HG02981 (cell line): ENCODE measurements around the gene HNRNPL.
A peak's percentile ranks its signal among the peaks of the same experiment; 100 is the strongest.

Experiments used
- ATAC-seq: cut with Tn5 transposase; IDR thresholded peaks from one replicate; pipeline ENCODE4 v1.9.1; 2021; ENCODE audit warnings: mild to moderate bottlenecking, moderate library complexity; ENCODE audit not compliant: unreplicated experiment

Gene HNRNPL

GRCh38 chr19:38845374-38846024 lies 4.3 kb downstream of the HNRNPL start:
- ATAC-seq = no peak

DNA sequence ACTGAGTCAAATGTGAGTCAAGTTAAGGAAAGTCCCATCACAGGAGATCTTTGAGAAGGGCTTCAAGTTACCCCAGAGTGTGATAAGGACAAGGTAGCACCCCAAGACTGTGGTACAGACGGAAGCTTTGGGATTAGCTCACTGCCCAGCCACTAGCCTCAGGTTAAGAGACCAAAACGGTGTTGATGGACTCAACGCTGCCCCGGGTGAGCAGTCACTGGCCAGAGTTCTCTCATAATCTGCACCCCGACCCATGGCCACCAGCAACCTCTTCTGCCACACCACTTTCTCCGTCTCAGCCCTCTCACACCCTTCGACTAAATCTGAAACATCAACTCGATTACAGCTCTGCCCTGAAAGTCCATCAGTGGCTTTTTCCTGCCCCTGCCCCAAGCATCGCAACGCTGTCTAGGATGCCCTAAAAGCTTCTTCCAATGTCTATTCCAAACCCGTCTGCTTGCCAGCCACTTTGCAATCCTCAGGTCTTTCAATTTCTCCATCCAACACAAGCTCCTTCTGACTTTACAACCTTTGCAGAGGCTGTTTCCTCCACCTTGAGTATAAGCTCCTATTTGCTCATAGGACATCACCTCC lies 5.6 kb downstream of the HNRNPL start:
- ATAC-seq = no peak

- no peak for ATAC-seq
These were observed 6.5 kb downstream of the HNRNPL start for GRCh38 chr19:38843175-38843758.

DNA sequence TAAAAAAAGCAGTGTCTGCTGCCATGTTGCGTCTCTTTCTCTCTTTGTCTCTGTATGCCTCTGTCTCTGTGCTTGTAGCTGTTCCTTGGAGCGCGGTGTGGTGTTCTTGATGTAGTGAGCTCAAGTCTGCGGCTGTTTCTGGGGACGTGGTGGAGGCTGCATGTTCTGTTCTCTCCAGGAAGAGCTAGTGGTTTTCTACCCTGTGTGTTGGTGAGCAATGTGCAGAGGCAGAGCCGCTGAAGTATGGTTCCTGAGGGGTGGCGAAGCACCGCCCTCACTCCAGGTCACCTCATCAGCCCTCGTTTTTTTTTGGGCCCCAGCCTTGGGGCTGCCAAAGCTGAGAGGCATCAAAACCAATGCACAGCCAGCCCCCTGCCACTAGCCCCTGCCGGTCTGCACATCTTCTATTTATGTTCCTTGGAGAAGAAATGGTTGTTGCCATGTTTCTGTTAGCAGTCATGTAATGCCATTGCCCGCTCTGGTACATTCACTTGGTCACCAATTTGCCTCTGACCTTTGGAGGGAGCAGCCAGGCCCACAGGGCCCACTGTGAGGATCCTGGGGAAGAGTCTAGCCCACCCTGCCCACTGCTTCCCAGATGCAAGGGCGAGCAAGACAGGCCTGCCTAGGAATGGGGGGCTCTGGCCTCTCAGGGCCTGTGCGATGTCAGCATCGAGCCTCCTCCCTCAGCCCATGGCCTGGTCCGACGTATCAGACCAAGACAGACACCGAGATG lies 7.2 kb downstream of the HNRNPL start:
- no peak for ATAC-seq

DNA sequence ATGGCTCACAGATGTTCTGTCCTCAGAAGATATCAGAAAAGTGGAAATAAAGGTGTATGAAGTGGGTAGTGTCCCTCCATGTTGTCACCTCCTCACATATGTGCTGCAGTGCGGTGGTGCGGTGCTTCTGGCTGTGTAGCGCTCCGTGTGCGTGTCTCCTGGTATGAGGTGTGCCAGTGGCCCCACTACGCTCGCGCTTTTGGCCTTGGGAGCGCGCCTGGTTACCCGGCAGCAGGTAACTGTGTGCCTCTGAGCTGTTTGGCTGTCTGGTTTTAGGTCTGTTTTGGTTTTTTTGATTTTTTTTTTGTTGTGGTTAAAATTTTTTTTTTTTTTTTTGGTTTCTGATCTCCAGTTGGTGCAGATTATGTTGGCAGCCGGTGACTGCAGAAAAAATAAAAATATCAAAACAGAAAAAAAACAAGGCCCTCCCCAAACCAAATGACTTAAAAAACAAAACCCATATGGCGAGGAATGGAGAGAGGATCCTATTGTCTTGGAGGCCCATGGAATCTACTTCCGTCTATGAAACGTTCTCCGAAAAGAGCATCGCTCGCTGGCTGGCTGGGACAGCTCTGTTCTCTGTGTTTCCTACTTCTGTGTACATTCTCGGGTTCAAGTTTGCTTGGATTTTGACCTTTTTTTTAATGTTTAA lies 7.9 kb downstream of the HNRNPL start:
- no peak for ATAC-seq

DNA sequence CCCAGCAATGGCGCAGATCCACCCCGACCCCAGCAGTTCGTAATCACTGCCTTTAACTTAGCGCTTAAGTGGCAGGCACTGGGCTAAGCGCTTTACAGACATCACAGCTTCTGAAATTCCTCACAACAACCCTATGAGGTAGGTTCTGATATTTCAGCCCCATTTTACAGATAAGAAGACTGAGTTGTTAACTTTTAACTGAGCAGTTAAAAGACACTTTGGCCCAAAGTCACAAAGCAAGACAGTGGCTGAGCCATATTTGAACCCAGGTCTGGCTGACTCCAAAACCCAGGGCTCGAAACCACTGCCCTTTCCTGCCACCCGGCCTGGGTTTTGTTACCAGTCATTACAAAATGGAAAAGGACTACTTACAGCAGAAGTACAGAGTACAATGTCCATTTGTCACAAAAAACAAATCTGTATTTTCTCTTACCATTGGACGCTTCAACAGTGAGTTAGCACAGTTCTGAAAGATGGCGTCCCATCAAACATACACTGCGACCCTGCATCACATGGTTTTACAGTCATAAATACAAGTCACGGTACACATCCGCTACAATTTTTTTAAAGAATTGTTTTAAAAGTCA lies 8.5 kb downstream of the HNRNPL start:
- no peak for ATAC-seq

DNA sequence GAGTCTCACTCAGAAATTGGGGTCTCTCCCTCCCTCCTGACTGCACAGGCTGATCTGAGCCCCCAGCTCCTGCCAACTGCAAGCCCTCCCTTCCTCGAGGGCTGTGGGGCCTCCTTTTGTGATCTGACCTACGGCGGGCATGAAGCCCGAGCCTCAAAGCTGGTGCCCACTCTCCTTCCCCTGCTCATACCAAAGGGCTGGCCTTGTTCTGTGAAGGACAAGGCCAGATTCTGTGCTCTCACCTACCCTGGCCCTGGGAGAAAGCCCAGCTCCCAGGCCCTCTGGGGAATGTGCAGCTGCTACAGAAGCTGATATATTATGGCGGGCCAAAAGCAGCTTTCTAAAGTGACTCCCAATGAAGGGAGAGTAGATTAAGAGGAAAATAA lies 9.2 kb downstream of the HNRNPL start:
- ATAC-seq = no peak

DNA sequence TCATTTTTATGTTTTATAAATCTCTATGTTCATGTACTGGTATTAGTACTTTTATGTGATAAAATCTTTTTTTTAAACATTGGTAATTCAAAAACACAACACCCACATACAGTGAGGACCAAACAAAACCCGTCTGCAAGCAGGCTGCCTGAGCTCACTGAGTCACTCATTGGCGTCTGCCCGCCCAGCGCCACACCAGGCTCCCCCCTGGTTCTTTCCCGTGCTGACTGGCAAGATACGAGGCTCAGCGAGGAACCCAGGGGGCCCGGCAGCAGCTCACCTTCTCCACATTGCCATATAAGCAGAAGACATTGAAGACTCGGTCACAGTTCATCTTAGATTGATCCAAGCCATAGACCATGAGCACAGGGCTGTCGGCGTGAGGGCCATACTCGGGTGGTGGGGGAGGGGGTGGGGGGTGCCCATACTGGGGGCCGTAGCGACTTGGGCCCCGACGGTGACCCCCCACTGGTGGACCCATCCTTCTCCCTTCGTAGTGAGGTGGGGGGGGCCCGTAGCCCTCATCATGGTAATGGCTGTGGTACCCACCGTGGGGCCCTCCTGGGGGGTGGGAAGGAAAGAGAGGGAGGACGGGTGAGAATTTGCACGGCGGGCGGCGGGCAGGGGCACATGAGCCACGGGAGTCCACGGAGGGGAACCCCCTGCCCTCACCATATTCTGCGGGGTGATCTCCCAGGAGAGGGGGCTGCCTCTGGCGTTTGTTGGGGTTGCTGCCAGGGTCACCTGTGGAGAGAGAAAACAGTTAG lies 9.8 kb downstream of the HNRNPL start:
- ATAC-seq = no peak

- ATAC-seq = no peak
These were observed 10.6 kb downstream of the HNRNPL start for GRCh38 chr19:38838986-38839761.

- no peak for ATAC-seq
These were observed 11.4 kb downstream of the HNRNPL start for GRCh38 chr19:38838208-38838985.

- ATAC-seq = no peak
These were observed 12.1 kb downstream of the HNRNPL start for GRCh38 chr19:38837656-38838121.

- ATAC-seq = no peak
These were observed 12.7 kb downstream of the HNRNPL start for GRCh38 chr19:38836983-38837626.

DNA sequence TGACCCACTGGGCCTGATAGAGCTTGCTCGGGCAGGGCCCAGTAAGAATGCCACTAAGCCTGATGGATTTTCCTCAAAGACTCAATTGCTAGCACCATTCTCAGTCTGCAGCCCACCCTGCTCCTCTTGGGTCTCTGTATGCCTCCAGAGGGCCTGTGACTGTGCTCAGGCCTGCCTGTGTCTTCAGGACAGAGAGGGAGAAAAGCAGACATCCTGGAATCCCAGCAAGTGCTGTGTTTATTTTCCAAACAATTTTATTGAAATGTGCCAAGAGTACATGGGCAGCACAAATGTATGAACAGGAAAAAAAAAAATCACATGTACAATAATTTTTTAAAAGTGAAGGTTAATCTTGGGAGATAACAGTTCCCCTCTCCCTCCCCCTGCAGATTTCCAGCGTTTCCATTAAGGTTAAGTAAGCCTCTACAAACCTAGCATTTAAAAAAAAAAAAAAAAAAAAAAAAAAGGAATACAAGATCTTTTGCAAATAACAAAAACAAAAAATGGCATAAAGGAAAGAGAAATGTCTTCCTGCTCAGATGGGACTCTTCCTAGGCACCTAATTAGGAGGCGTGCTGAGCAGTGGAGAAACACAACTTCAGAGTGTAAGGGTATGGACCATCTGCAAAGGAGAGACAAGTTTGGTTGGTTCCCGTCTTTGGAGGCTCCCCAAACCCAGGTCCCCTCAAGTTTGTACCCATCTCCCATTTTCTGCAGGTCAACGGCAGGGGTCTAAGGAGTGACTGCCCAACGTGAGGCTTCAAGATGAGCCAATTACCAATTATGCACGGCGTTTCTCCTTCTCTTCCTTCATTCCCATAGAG lies 13.4 kb downstream of the HNRNPL start:
- ATAC-seq = no peak

- no peak for ATAC-seq
These were observed 15.2 kb downstream of the HNRNPL start for GRCh38 chr19:38834590-38834989.

GRCh38 chr19:38834104-38834490 lies 15.7 kb downstream of the HNRNPL start:
- ATAC-seq = no peak

- no peak for ATAC-seq
These were observed 16.7 kb downstream of the HNRNPL start for GRCh38 chr19:38833092-38833425.

DNA sequence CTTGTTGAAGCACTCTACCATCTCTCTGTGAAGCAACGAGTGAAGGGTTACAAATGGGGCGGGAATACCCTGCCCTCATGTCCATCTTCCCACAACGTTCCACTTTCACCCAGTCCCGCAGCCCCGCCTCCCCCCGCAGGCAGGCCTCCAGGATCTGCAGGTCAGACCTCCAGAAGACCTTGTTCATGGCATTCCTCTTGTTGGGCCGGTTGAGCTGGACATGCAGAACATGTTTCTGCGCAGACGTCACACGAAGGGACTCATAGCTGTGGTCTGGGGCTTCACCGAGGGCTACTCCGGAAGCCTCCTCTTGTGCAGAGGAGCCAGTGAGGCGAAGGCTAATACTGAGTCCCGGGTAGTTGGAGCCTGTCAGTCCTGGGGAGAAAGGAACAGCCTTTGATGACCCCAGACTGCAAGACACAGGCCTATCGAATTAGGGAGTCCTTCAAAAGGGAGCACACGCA lies 18.6 kb downstream of the HNRNPL start:
- ATAC-seq = peak; percentile 46
